Measurements from ENCODE around the gene ARF1.

ARF1 gene

DNA sequence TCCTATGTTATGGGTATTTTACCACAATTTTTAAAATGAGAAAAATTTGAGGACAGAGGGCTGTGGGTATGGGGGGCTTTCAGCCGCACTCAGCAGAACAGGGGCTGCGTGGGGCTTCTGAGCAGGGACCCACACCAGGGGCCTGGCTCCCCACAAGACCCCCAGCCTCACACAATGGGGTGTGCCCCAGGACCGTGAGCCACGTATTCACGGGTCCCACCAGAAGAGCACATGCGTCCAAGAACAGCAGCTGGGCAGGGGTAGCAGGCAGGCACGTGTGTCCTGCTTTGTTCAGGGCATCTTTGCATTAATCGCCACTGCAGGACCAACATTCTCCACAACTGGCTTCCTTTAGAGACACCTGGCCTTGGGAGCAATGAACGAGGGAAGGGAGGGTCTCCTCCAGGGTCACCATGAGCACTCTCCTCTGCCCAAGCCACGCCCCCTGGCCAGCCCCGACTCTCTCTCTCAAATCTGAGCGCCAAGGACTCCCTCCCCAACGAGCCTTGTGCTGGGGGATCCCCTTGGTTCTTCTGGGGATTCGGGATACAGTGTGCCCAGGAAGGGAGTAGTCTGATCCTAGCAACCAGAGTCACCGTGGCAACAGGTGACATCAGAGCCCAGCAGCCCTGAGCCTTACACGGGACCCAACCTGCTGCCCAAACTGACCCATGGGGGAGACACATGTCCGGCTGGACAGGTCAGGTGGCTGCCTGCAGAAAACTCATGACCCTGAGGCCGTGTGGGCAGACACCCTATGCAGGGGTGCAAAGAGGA is 7.4 kb upstream of the ARF1 start:
- Histone ChIP-seq H3K27me3 (ENCODE audit: control insufficient read depth, insufficient read depth, low read length) (peaks cover 15% of the 10 kb centered on the region), H3K9ac (ENCODE audit: low read depth, low read length) (no peak overlapping the region), H3K4me2 (ENCODE audit: low read length) (no peak overlapping the region), H3K4me1 (ENCODE audit: control insufficient read depth, insufficient read depth, low read length) (no peaks in the 10 kb centered on the region), H3K9me3 (replicated peaks; ENCODE audit: low read length) (no peaks in the 10 kb centered on the region), H3K36me3 (ENCODE audit: insufficient read depth, low read length) (no peaks in the 10 kb centered on the region), H3K4me3 (ENCODE audit: low read length) (no peak overlapping the region)

DNA sequence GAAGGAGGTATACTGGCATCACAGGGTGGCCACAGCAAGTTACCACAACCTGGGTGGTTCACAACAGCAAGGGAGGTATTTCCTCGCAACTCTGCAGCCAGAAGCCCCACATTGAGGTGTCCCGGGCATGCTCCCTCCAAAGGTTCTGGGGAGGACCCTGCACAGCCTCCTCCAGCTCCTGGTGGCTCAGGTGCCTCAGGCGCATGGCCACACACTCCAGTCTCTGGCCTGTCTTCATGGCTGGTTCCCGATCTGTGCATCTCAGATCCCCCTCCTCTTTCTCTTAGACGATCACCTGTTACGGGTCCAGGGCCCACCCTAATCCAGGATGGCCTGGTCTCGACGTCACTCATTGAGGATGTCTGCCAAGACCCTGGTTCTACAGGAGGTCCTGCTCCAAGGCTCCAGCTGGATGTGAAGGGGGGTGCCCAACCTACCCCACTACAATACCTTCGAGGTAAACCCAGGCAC is 6.7 kb upstream of the ARF1 start:
- no peak overlapping the region for H3K4me2 ChIP-seq (ENCODE audit: low read length)
- H3K36me3 ChIP-seq (ENCODE audit: insufficient read depth, low read length) = no peaks in the 10 kb centered on the region
- H3K9me3 ChIP-seq (replicated peaks; ENCODE audit: low read length) = no peaks in the 10 kb centered on the region
- no peaks in the 10 kb centered on the region for H3K4me1 ChIP-seq (ENCODE audit: control insufficient read depth, insufficient read depth, low read length)
- peaks cover 15% of the 10 kb centered on the region for H3K27me3 ChIP-seq (ENCODE audit: control insufficient read depth, insufficient read depth, low read length)
- H3K9ac ChIP-seq (ENCODE audit: low read depth, low read length) = no peak overlapping the region
- H3K4me3 ChIP-seq (ENCODE audit: low read length) = no peak overlapping the region

DNA sequence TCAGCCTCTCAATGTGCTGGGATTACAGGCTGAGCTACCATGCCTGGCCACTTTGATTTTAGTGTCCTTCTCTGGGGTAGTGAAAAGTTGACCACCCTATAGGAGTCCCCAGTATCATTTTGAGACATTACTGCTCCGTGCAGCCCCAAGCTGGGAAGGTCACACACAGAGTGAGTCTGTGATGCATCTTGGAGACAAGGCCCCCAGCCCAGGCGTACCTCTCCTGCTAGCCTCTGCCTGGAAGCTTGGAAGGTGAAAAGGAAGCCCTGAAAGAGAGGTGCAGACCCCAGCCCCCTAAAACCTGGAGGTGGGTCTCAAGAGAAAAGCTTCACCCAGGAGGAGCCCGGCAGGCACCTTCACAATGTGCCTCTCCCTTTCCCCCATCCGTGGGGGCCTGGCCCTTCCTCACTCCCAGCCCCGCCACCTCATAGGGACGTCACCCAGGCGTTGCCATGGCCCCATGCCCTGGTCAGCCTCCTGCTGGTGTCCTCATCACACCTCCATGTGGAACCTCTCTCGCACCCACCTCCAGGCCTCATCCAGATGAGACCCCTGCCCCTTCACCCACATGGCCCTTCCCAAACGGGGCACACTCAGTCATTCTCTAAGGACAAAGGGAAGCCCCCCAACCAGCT is 5.6 kb upstream of the ARF1 start:
- Histone ChIP-seq H3K4me3 (ENCODE audit: low read length) (no peak overlapping the region), H3K4me2 (ENCODE audit: low read length) (no peak overlapping the region), H3K9ac (ENCODE audit: low read depth, low read length) (no peak overlapping the region), H3K4me1 (ENCODE audit: control insufficient read depth, insufficient read depth, low read length) (peaks cover 7% of the 10 kb centered on the region), H3K36me3 (ENCODE audit: insufficient read depth, low read length) (no peaks in the 10 kb centered on the region), H3K9me3 (replicated peaks; ENCODE audit: low read length) (no peaks in the 10 kb centered on the region), H3K27me3 (ENCODE audit: control insufficient read depth, insufficient read depth, low read length) (peaks cover 12% of the 10 kb centered on the region)

DNA sequence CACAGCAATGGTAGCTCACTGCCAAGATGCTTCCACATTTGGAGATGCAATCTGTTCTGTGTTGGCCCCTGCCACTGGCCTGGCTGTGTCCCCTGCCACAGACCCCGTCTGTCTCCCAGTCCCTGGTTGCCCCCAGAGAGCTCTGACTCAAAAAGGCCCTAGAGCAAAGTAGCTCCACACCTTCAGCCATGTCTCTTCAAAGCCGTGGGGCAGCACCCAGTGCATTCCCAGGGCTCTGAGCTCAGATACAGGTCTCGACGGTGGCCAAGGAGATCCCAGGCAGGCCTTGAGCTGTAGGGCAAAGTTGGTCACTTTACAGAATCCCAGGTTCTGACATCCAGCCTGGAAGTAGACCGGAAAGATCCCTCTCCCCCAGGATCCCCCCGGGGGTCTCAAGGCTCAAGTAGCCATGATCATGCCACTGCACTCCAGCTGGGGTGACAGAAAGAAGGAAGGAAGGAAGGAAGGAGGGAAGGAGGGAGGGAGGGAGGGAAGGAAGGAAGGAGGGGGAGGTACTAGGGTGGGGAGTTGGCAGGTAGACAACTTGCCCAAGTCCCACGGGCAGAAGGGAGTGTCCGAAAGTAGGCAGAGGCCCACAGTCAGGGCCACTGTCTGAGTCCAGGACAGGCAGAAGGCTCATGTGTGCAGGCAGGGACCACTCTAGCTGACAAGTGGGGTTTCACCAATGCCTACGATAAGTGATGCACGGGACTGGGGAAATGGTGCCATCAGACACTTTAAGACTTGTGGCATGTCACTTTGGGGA is 4.8 kb upstream of the ARF1 start:
- H3K9ac ChIP-seq (ENCODE audit: low read depth, low read length) = no peak overlapping the region

DNA sequence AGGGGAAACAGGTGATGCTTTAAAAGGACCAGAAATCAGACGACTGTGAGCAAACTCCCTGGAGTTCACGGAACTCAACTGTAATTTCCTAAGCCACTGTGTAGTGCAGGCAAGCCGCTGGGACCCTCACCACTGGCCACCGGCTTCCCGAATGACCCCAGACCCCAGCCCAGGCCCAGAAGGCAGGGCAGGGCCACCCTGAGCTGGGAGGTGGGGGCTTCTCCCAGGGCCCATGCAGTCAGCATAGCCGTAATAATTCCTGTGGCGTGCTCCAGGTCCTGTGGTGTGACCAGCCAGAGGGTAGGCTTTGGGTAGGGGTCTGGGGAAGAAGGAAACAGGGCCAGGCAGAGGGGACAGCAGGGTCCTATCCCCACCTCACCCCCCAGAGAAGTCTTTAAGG is 3.5 kb upstream of the ARF1 start:
- H3K27me3 ChIP-seq (ENCODE audit: control insufficient read depth, insufficient read depth, low read length) = peaks cover 11% of the 10 kb centered on the region
- no peaks in the 10 kb centered on the region for H3K9me3 ChIP-seq (replicated peaks; ENCODE audit: low read length)
- peaks cover 7% of the 10 kb centered on the region for H3K4me1 ChIP-seq (ENCODE audit: control insufficient read depth, insufficient read depth, low read length)
- no peak overlapping the region for H3K9ac ChIP-seq (ENCODE audit: low read depth, low read length)
- H3K4me3 ChIP-seq (ENCODE audit: low read length) = no peak overlapping the region
- H3K36me3 ChIP-seq (ENCODE audit: insufficient read depth, low read length) = peaks cover 11% of the 10 kb centered on the region
- no peak overlapping the region for H3K4me2 ChIP-seq (ENCODE audit: low read length)

More for the DNA sequence above, 4.8 kb upstream of the ARF1 start:
- Histone ChIP-seq H3K36me3 (ENCODE audit: insufficient read depth, low read length) (no peaks in the 10 kb centered on the region), H3K4me3 (ENCODE audit: low read length) (no peak overlapping the region), H3K4me1 (ENCODE audit: control insufficient read depth, insufficient read depth, low read length) (peaks cover 7% of the 10 kb centered on the region), H3K27me3 (ENCODE audit: control insufficient read depth, insufficient read depth, low read length) (peaks cover 12% of the 10 kb centered on the region), H3K9me3 (replicated peaks; ENCODE audit: low read length) (no peaks in the 10 kb centered on the region), H3K4me2 (ENCODE audit: low read length) (no peak overlapping the region)

DNA sequence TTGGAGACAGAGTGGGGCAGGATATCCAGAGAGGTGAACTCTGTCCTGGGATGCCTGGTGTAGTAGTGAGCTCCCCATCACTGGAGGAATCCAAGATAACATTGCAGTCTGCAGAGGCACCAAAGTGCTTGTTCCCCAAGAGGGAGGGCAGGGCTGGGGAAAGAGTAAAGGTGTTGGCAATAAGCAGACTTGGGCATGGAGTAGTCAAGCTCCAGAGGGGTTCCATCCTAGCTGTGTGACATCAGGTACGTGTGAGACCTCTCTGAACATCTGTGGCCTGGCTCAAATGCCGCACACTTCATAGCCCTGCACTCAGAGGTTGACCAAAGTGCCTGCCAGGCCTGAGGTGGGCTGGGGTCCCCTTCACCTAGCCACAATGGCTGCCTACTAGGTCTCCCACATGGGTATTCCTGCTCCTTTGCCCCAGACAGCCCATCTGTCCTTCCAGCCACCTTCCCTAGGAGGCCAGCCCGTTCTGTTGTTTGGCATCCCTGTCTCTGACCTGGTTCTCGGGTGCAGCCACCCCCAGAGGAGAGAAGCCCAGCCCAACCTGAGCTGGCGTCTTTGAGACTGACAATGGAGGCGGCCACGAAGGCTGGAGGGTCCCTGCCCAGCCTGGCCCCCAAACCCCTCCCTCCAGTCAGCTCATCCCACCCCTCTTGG is 2.8 kb upstream of the ARF1 start:
- no peak overlapping the region for H3K4me3 ChIP-seq (ENCODE audit: low read length)
- no peak overlapping the region for H3K4me2 ChIP-seq (ENCODE audit: low read length)
- peaks cover 10% of the 10 kb centered on the region for H3K27me3 ChIP-seq (ENCODE audit: control insufficient read depth, insufficient read depth, low read length)
- H3K4me1 ChIP-seq (ENCODE audit: control insufficient read depth, insufficient read depth, low read length) = peaks cover 10% of the 10 kb centered on the region
- H3K9me3 ChIP-seq (replicated peaks; ENCODE audit: low read length) = no peaks in the 10 kb centered on the region
- H3K9ac ChIP-seq (ENCODE audit: low read depth, low read length) = no peak overlapping the region
- peaks cover 12% of the 10 kb centered on the region for H3K36me3 ChIP-seq (ENCODE audit: insufficient read depth, low read length)

DNA sequence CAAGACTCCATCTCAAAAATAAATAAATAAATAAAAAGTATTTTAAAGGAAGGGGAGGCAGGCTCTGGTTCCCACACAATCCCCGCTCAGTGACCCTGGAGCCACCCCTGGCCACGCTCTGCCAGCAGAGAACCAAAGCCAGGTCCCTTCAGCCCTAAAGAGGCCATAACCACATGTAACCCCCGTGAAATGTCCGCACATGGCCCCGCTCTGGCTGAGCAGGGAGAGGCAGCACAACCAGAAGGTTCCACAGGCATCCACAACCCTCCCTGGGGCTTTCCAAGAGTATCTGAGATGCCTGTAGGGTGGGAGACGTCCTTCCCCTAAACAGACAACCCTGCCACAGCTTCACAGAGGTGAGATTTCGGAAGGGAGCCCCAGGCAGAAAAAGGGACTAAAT is 1.4 kb upstream of the ARF1 start:
- H3K27me3 ChIP-seq (ENCODE audit: control insufficient read depth, insufficient read depth, low read length) = no peaks in the 10 kb centered on the region
- H3K9me3 ChIP-seq (replicated peaks; ENCODE audit: low read length) = no peaks in the 10 kb centered on the region
- H3K36me3 ChIP-seq (ENCODE audit: insufficient read depth, low read length) = peaks cover 21% of the 10 kb centered on the region
- peak overlapping the region; percentile 100 for H3K9ac ChIP-seq (ENCODE audit: low read depth, low read length)
- H3K4me3 ChIP-seq (ENCODE audit: low read length) = peak overlapping the region; percentile 97
- H3K4me1 ChIP-seq (ENCODE audit: control insufficient read depth, insufficient read depth, low read length) = peaks cover 24% of the 10 kb centered on the region
- H3K4me2 ChIP-seq (ENCODE audit: low read length) = peak overlapping the region; percentile 87

DNA sequence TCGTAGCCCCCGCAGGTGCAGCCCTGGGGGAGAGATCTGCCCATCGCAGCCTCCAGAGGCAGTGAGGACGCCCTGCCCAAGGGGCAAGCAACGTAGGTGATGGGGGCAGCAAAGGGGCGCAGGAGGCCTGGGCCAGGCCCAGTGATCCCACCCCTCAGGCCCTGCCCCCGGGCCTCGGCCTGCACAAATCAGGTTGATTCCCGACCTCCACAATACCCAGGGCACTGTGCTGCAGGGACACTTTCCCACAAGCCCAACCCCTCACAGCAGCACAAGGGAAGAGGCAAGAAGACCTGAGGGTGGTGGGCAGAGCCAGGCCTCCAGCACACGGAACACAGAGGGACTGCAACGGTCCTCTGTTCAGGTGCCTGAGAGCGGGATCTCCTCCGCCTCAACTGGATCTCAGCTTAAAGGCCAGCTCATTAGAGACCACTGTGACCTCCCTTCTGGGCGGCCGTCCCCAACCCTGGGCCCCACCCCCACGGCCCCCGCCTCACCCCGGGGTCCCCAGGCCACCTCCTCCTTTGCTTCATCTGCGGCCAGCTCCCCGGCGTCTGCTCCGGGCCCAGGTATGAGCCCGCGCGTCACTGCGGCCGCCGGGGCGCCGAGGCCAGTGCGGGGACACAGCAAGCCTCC is 812 bp upstream of the ARF1 start:
- Histone ChIP-seq H3K4me2 (ENCODE audit: low read length) (peak overlapping the region; percentile 87), H3K4me1 (ENCODE audit: control insufficient read depth, insufficient read depth, low read length) (peaks cover 30% of the 10 kb centered on the region), H3K9ac (ENCODE audit: low read depth, low read length) (peak overlapping the region; percentile 100), H3K27me3 (ENCODE audit: control insufficient read depth, insufficient read depth, low read length) (no peaks in the 10 kb centered on the region), H3K36me3 (ENCODE audit: insufficient read depth, low read length) (peaks cover 21% of the 10 kb centered on the region), H3K4me3 (ENCODE audit: low read length) (peak overlapping the region; percentile 97), H3K9me3 (replicated peaks; ENCODE audit: low read length) (no peaks in the 10 kb centered on the region)

DNA sequence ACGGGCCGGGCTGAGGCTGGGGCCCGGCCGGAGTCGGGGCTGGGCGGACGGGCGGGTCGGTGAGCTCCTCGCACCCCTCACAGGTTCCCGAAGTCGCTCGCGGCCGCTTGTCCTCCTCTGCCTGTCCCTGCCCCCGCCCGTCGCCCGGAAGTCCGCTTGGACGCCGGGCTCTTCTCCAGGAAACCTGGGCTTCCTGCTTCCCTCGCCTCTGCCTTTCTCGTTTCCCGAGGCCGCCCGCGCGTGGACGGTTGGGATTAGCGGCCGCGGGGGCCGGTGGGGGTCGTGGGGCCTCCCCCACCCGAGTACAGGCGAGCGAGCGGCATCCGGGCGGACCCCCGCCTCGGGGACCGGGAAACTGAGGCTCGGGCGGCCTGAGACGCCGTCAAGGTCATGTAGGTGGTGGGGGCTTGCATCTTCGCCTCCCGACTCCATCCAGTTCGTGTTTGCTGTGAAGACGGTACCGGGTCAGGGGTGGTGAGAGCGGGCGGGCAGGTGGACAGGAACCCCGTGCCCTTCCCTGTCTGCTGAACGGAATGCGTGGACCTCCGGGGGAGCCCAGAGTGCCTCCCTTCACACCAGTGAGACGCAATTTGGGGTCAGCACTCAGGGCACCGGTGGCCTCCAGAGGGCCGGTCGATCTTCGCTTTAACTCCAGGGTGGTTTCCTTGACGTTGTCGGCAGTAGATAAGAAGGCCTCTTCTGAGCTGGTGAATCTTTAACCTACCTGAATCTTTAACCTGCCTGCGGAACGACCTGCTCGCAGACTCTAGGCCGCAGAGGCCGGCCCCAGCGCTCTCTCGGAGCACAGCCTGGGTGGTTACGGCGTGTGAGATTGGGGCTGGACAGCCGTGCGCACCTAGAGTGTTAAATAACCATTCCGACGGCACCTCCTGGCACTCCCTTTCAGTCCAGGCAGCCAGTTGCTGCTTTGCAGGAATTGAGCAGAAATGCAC is 686 bp downstream of the ARF1 start:
- Histone ChIP-seq H3K4me1 (ENCODE audit: control insufficient read depth, insufficient read depth, low read length) (peaks cover 44% of the 10 kb centered on the region), H3K9ac (ENCODE audit: low read depth, low read length) (peak overlapping the region; percentile 100), H3K4me2 (ENCODE audit: low read length) (peak overlapping the region; percentile 96), H3K4me3 (ENCODE audit: low read length) (peak overlapping the region; percentile 97), H3K27me3 (ENCODE audit: control insufficient read depth, insufficient read depth, low read length) (no peaks in the 10 kb centered on the region), H3K9me3 (replicated peaks; ENCODE audit: low read length) (no peaks in the 10 kb centered on the region), H3K36me3 (ENCODE audit: insufficient read depth, low read length) (peaks cover 24% of the 10 kb centered on the region)

DNA sequence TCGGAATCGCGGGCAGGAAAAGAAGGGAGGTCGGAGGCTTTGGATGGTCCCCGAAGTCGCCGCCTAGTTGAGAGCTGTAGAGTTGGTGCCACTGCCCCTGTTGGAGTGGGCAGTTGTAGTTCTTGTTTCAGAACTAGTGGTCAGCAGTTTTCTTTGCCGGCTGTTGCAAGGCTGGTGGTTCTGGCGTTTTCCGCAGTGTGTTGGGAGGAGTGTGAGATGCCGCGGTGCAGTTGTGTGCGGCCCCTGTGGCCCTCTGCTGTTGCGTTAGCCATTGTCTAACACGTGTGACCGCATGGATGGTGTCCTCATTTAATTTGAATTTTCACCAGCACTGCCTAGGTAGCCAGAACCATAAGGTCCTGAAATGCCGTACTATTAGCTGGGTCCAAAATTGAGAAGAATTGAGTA is 1.4 kb downstream of the ARF1 start:
- Histone ChIP-seq H3K4me1 (ENCODE audit: control insufficient read depth, insufficient read depth, low read length) (peaks cover 51% of the 10 kb centered on the region), H3K9ac (ENCODE audit: low read depth, low read length) (peak overlapping the region; percentile 100), H3K36me3 (ENCODE audit: insufficient read depth, low read length) (peaks cover 31% of the 10 kb centered on the region), H3K4me2 (ENCODE audit: low read length) (peak overlapping the region; percentile 96), H3K4me3 (ENCODE audit: low read length) (peak overlapping the region; percentile 97), H3K9me3 (replicated peaks; ENCODE audit: low read length) (no peaks in the 10 kb centered on the region), H3K27me3 (ENCODE audit: control insufficient read depth, insufficient read depth, low read length) (no peaks in the 10 kb centered on the region)

Measured in skeletal muscle satellite cell (primary cell).